Inferior parietal cortex (tissue), 1 donor: ENCODE results near the gene MELTF.

ENCODE experiments used
- DNase-seq: peaks from one replicate; pipeline ENCODE4 v3.0.0-alpha.2; 2016; ENCODE audit errors: extremely low spot score

Gene MELTF

GRCh38 chr3:196994056-196994455 lies 35.6 kb downstream of the MELTF start:
- DNase-seq, result no peak

- no peak for DNase-seq
These were observed 37.1 kb downstream of the MELTF start for GRCh38 chr3:196992461-196993065.

GRCh38 chr3:196991581-196992460 lies 37.8 kb downstream of the MELTF start:
- peak; percentile 44 for DNase-seq

- no peak for DNase-seq
These were observed 39.0 kb downstream of the MELTF start for GRCh38 chr3:196990601-196991007.

GRCh38 chr3:196989721-196990262 lies 39.8 kb downstream of the MELTF start:
- DNase-seq, result no peak

GRCh38 chr3:196988241-196989029 lies 41.2 kb downstream of the MELTF start:
- no peak for DNase-seq

- DNase-seq, result no peak
These were observed 42.6 kb downstream of the MELTF start for GRCh38 chr3:196987022-196987421.

GRCh38 chr3:196985954-196986885 lies 43.4 kb downstream of the MELTF start:
- DNase-seq, result no peak

- no peak for DNase-seq
These were observed 44.3 kb downstream of the MELTF start for GRCh38 chr3:196985298-196985697.

GRCh38 chr3:196983186-196983585 lies 46.4 kb downstream of the MELTF start:
- DNase-seq, result no peak

GRCh38 chr3:196981657-196982056 lies 48.0 kb downstream of the MELTF start:
- DNase-seq, result no peak

GRCh38 chr3:196979545-196979944 lies 50.1 kb downstream of the MELTF start:
- DNase-seq, result no peak

- no peak for DNase-seq
These were observed 52.7 kb downstream of the MELTF start for GRCh38 chr3:196976941-196977340.

- DNase-seq, result no peak
These were observed 54.3 kb downstream of the MELTF start for GRCh38 chr3:196975349-196975748.

- no peak for DNase-seq
These were observed 55.0 kb downstream of the MELTF start for GRCh38 chr3:196974661-196975060.

GRCh38 chr3:196971094-196971698 lies 58.4 kb downstream of the MELTF start:
- no peak for DNase-seq

- DNase-seq, result no peak
These were observed 59.0 kb downstream of the MELTF start for GRCh38 chr3:196970547-196971093.

- DNase-seq, result peak; percentile 55
These were observed 59.7 kb downstream of the MELTF start for GRCh38 chr3:196969660-196970546.

GRCh38 chr3:196969134-196969659 lies 60.4 kb downstream of the MELTF start:
- DNase-seq, result no peak
